ENCODE data around the gene ZNG1A.
"Not testable (repeated sequence)": the region's sequence is repeated elsewhere in the genome, so short reads cannot be mapped to it uniquely, and the experiment has no call there.

ZNG1A gene

GRCh38 chr9:93909-94308, 84.9 kb downstream of the ZNG1A start:
- DNase-seq, result not testable (repeated sequence)

DNA sequence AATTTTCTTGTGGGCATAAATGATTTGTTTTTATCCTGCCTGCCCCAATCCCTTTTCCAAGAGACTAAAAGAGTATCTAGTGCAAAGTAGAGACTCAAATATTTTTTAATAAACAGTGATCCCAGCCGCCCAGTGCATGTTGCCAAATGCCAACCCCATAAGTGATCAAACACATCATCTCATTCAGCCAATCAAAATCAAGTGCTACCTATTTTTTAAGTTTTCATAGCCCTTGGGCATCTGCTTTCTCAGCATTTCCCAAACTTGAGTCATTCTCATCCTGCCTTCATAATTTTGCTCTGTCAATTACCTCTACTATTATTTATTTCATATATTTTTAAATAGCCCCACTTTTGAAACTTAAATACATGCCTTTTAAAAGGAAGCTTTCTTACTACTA, 88.0 kb downstream of the ZNG1A start:
- DNase-seq, result not testable (repeated sequence)

DNA sequence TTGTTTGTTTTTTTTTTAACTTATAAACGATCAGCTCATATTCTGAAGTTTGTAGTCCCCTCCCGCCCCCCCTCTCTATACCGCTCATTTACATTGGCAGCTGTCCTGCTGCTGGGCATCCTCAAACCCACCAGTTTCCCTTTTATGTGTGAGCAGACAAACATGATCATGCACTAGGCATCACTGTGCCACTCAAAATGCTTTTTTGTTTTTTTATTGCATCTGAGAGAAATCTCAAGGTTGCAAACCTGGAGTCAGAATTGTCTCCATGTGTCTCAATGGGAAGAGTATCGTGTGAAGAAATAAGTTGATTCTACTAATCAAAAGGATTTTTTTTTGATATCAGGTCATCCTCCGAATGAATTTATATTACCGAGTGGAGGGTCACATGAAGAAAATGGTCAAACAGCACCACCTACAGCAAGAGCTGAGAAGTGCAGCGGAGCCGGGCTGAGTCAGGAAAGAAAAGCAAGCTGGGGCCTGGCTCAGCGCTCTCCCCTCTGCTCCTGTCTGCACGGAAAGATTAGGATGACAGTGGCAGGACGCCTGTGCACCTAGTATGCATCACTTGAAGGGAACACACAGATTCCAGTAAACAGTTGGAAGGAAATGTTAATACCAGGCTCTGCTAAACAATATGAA, 90.3 kb downstream of the ZNG1A start:
- DNase-seq, result not testable (repeated sequence)

- DNase-seq, result not testable (repeated sequence)
Observed at GRCh38 chr9:87860-88259, 91.0 kb downstream of the ZNG1A start.

DNA sequence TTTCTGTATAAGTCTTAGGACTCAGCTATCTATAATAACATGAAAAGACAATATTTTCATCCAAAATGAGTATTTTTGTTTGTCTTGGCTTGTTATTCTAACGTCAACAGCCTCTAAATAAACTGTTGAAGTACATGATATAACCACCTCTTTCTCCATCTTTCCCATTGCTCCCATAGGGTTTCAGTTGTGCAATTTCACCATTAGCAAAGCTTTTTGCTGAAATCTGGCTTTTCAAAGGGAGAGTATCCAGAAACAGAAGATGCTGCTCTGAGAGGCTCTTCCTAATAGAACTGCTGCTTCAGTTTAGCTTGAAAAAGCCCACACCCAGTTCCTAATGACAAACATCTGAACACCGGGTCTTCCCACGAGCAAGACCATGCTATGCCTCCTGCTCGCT, 91.8 kb downstream of the ZNG1A start:
- not testable (repeated sequence) for DNase-seq

DNA sequence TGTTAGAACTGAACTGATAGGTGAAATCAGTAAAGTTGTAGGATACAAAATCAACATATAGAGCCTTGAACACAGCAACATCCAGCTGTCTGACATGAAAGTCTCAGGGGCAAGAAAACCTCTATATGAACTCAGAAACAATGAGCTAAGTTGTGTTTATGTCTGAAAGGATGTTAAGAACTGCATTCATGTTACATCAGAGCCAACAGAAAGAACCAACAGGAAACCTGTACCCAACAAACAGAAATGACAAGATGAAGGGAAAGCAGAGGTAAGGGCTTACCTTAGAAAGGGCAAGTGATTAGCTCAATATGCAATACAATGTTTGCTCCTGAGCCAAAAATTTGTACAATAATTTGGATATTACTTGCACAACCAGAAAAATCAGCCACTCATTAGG, 92.2 kb downstream of the ZNG1A start:
- DNase-seq, result not testable (repeated sequence)

DNA sequence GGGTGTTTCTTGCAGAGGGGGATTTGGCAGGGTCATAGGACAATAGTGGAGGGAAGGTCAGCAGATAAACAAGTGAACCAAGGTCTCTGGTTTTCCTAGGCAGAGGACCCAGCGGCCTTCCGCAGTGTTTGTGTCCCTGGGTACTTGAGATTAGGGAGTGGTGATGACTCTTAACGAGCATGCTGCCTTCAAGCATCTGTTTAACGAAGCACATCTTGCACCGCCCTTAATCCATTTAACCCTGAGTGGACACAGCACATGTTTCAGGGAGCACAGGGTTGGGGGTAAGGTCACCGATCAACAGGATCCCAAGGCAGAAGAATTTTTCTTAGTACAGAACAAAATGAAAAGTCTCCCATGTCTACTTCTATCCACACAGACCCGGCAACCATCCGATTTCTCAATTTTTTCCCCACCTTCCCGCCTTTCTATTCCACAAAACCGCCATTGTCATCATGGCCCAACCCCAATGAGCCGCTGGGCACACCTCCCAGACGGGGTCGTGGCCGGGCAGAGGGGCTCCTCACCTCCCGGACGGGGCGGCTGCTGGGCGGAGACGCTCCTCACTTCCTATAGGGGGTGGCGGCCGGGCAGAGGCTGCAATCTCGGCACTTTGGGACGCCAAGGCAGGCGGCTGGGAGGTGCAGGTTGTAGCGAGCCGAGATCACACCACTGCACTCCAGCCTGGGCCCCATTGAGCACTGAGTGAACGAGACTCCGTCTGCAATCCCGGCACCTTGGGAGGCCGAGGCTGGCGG, 95.7 kb downstream of the ZNG1A start:
- DNase-seq, result not testable (repeated sequence)

DNA sequence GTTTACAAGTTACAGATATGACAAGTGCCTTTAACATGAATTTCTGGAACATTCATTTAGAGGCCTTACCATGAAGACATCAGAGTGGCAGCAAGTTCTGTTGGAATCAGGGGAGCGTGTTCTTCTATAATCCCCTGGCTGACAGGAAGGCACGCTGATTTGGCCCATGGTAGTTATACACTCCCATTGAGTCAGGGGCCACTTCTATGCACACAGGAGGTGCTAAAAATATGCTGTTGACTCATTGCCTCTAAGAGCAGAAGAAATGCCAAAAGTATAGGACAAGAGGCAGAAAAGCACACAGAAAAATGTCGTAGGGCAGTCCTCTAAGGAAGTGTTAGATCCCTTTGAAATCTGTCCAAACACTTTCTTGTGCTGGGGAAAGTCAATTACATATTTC, 100.5 kb downstream of the ZNG1A start:
- DNase-seq, result not testable (repeated sequence)

GRCh38 chr9:76389-76788, 102.5 kb downstream of the ZNG1A start:
- DNase-seq, result not testable (repeated sequence)

DNA sequence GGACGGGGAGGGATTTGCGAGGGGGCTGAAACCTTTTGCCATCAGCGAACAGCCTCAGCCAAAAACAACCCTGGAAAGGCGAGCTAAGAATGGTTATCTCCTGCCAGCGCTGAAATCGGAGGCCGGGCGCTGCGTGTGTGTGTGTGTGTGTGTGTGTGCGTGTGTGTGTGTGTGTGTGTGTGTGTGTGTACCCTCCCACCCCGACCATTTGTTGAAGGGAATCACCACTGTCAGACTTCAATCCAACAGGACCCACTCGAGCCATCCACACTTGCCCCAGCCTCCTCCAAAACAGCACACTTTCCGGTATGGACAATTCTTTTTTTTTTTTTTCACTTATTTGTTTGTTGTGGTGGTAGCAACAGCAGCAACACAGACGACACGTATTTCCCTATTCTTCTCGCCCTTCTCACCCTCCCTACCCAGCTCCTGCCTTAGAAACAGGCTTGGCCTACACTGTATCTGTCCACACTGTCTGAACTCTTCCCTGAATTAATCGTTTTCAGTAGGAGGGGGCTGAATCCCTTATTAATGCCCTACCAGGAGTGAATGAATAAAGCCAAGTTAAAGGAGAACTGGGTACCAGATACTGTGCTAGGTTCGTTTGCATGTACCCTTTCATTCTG, 104.8 kb downstream of the ZNG1A start:
- not testable (repeated sequence) for DNase-seq

- not testable (repeated sequence) for DNase-seq
Observed at GRCh38 chr9:73076-73899, 105.6 kb downstream of the ZNG1A start.
